Daoy (cell line): ENCODE results near the gene TOX3. TPM values are rescaled to one million over a fixed set of nuclear protein-coding genes. Genes with fewer than 3 reads are reported as not detected.

Experiments used
- DNase-seq: peaks from one replicate; pipeline ENCODE4 v3.0.0-alpha.2; 2015; ENCODE audit warnings: low read depth
- total RNA-seq: library from RNA; depleted of rRNA; stranded (reverse); fragments of >200 nt; shearing (Covaris generic); gene quantifications from 2 replicates; pipeline ENCODE4 v1.2.3, GENCODE V29; 2014

TOX3 gene
- total RNA-seq, 1 experiment from 2014 or later, result not detected

- DNase-seq, result no peak
Observed at GRCh38 chr16:52398021-52398420, 148.9 kb downstream of the TOX3 start.

GRCh38 chr16:52393448-52393847 is 153.5 kb downstream of the TOX3 start:
- DNase-seq, result no peak

GRCh38 chr16:52389045-52389444 is 157.9 kb downstream of the TOX3 start:
- no peak for DNase-seq
